ENCODE results near the gene HHAT.

Gene HHAT

GRCh38 chr1:210621712-210622111, 293.0 kb downstream of the HHAT start:
- no peak for DNase-seq (ENCODE audit: low read depth, low spot score)
- H3K27ac ChIP-seq, result no peak overlapping the region

- DNase-seq (ENCODE audit: low read depth, low spot score), result no peak
- no peak overlapping the region for H3K27ac ChIP-seq
Observed at GRCh38 chr1:210624722-210625121, 296.0 kb downstream of the HHAT start.

- DNase-seq (ENCODE audit: low read depth, low spot score), result no peak
- no peak overlapping the region for H3K27ac ChIP-seq
Observed at GRCh38 chr1:210625715-210626114, 297.0 kb downstream of the HHAT start.

- DNase-seq (ENCODE audit: low read depth, low spot score), result no peak
- no peak overlapping the region for H3K27ac ChIP-seq
Observed at GRCh38 chr1:210626341-210626740, 297.6 kb downstream of the HHAT start.

GRCh38 chr1:210627755-210628154, 299.1 kb downstream of the HHAT start:
- no peak for DNase-seq (ENCODE audit: low read depth, low spot score)
- H3K27ac ChIP-seq, result no peak overlapping the region

- DNase-seq (ENCODE audit: low read depth, low spot score), result no peak
- no peak overlapping the region for H3K27ac ChIP-seq
Observed at GRCh38 chr1:210629276-210629675, 300.6 kb downstream of the HHAT start.

GRCh38 chr1:210631399-210631798, 302.7 kb downstream of the HHAT start:
- no peak for DNase-seq (ENCODE audit: low read depth, low spot score)
- no peak overlapping the region for H3K27ac ChIP-seq

- no peak for DNase-seq (ENCODE audit: low read depth, low spot score)
Observed at GRCh38 chr1:210633140-210633539, 304.4 kb downstream of the HHAT start.

GRCh38 chr1:210633636-210634035, 304.9 kb downstream of the HHAT start:
- DNase-seq (ENCODE audit: low read depth, low spot score), result no peak
- H3K27ac ChIP-seq, result no peak overlapping the region

More at GRCh38 chr1:210633140-210633539, 304.4 kb downstream of the HHAT start:
- H3K27ac ChIP-seq, result no peak overlapping the region

- H3K27ac ChIP-seq, result no peak overlapping the region
- DNase-seq (ENCODE audit: low read depth, low spot score), result peak; percentile 37
Observed at GRCh38 chr1:210635108-210635507, 306.4 kb downstream of the HHAT start.

- H3K27ac ChIP-seq, result no peak overlapping the region
- DNase-seq (ENCODE audit: low read depth, low spot score), result no peak
Observed at GRCh38 chr1:210641582-210641981, 312.9 kb downstream of the HHAT start.

GRCh38 chr1:210645582-210646257, 317.0 kb downstream of the HHAT start:
- DNase-seq (ENCODE audit: low read depth, low spot score), result no peak
- no peak overlapping the region for H3K27ac ChIP-seq

- DNase-seq (ENCODE audit: low read depth, low spot score), result no peak
- no peak overlapping the region for H3K27ac ChIP-seq
Observed at GRCh38 chr1:210646258-210646616, 317.5 kb downstream of the HHAT start.

GRCh38 chr1:210647406-210648333, 319.0 kb downstream of the HHAT start:
- no peak for DNase-seq (ENCODE audit: low read depth, low spot score)
- H3K27ac ChIP-seq, result no peak overlapping the region

GRCh38 chr1:210648588-210649269, 320.0 kb downstream of the HHAT start:
- no peak for DNase-seq (ENCODE audit: low read depth, low spot score)
- H3K27ac ChIP-seq, result no peak overlapping the region

- DNase-seq (ENCODE audit: low read depth, low spot score), result no peak
- H3K27ac ChIP-seq, result no peak overlapping the region
Observed at GRCh38 chr1:210650403-210650802, 321.7 kb downstream of the HHAT start.

- DNase-seq (ENCODE audit: low read depth, low spot score), result no peak
- H3K27ac ChIP-seq, result no peak overlapping the region
Observed at GRCh38 chr1:210652329-210652954, 323.7 kb downstream of the HHAT start.

GRCh38 chr1:210653771-210654170, 325.1 kb downstream of the HHAT start:
- no peak overlapping the region for H3K27ac ChIP-seq
- DNase-seq (ENCODE audit: low read depth, low spot score), result no peak

- no peak overlapping the region for H3K27ac ChIP-seq
- DNase-seq (ENCODE audit: low read depth, low spot score), result no peak
Observed at GRCh38 chr1:210654176-210654981, 325.7 kb downstream of the HHAT start.

GRCh38 chr1:210655511-210655910, 326.8 kb downstream of the HHAT start:
- DNase-seq (ENCODE audit: low read depth, low spot score), result no peak
- H3K27ac ChIP-seq, result no peak overlapping the region

All from epithelial cell of prostate (primary cell).